ENCODE results near the gene TNFAIP1.

Gene TNFAIP1

GRCh38 chr17:28346199-28346580 lies 10.6 kb downstream of the TNFAIP1 start:
- no peak for DNase-seq

- no peak for DNase-seq
Measured at GRCh38 chr17:28346746-28347246, 11.2 kb downstream of the TNFAIP1 start.

- no peak for DNase-seq
Measured at GRCh38 chr17:28347261-28347891, 11.8 kb downstream of the TNFAIP1 start.

GRCh38 chr17:28348979-28349378 lies 13.4 kb downstream of the TNFAIP1 start:
- DNase-seq, result no peak

- no peak for DNase-seq
Measured at GRCh38 chr17:28350271-28350670, 14.7 kb downstream of the TNFAIP1 start.

- DNase-seq, result peak; percentile 87 to 99
Measured at GRCh38 chr17:28357061-28357900, 21.7 kb downstream of the TNFAIP1 start, which contains the start of gene POLDIP2. Gene POLDIP2 (minus strand): TSS chr17:28357527. CDS start chr17:28357448, 79 bp downstream.

- peak in 1 of 2 experiments; percentile 35 for DNase-seq
Measured at GRCh38 chr17:28357901-28358197, 22.3 kb downstream of the TNFAIP1 start.

- DNase-seq, result no peak
Measured at GRCh38 chr17:28363186-28363585, 27.6 kb downstream of the TNFAIP1 start.

- no peak for DNase-seq
Measured at GRCh38 chr17:28363776-28364650, 28.5 kb downstream of the TNFAIP1 start.

GRCh38 chr17:28364665-28365363 lies 29.3 kb downstream of the TNFAIP1 start, which contains the start of gene SEBOX:
Gene SEBOX (minus strand): TSS chr17:28365199. CDS start chr17:28365151, 48 bp downstream.
- no peak for DNase-seq

- no peak for DNase-seq
Measured at GRCh38 chr17:28365487-28365886, 29.9 kb downstream of the TNFAIP1 start.

- DNase-seq, result no peak
Measured at GRCh38 chr17:28366605-28367004, 31.0 kb downstream of the TNFAIP1 start.

- no peak for DNase-seq
Measured at GRCh38 chr17:28367641-28368305, 32.2 kb downstream of the TNFAIP1 start.

- DNase-seq, result no peak
Measured at GRCh38 chr17:28368306-28368831, 32.8 kb downstream of the TNFAIP1 start.

- no peak for DNase-seq
Measured at GRCh38 chr17:28368915-28369683, 33.5 kb downstream of the TNFAIP1 start.

- DNase-seq, result peak in 1 of 2 experiments; percentile 37
Measured at GRCh38 chr17:28369684-28370034, 34.1 kb downstream of the TNFAIP1 start.

GRCh38 chr17:28370035-28370743 lies 34.6 kb downstream of the TNFAIP1 start, which contains the start of gene VTN:
Gene VTN (minus strand): TSS chr17:28370307. CDS start chr17:28370203, 104 bp downstream.
- peak in 1 of 2 experiments; percentile 37 for DNase-seq

GRCh38 chr17:28370744-28371103 lies 35.2 kb downstream of the TNFAIP1 start:
- DNase-seq, result no peak

GRCh38 chr17:28371245-28372202 lies 36.0 kb downstream of the TNFAIP1 start, which contains the start of gene SARM1:
Gene SARM1 (plus strand): TSS chr17:28371694. CDS start chr17:28372033, 339 bp downstream.
- peak; percentile 90 to 99 for DNase-seq

Measured in NCI-H526 (cell line).